GM18517 (cell line): ENCODE measurements around the gene C1QL1.
"Not testable (repeated sequence)": the region's sequence is repeated elsewhere in the genome, so short reads cannot be mapped to it uniquely, and the experiment has no call there.

Experiments used
- ATAC-seq: cut with Tn5 transposase; IDR thresholded peaks from one replicate; pipeline ENCODE4 v1.9.1; 2021; ENCODE audit warnings: mild to moderate bottlenecking, moderate library complexity; ENCODE audit not compliant: unreplicated experiment

C1QL1 gene

GRCh38 chr17:44965481-44966234 lies 2.4 kb downstream of the C1QL1 start:
- ATAC-seq = no peak

DNA sequence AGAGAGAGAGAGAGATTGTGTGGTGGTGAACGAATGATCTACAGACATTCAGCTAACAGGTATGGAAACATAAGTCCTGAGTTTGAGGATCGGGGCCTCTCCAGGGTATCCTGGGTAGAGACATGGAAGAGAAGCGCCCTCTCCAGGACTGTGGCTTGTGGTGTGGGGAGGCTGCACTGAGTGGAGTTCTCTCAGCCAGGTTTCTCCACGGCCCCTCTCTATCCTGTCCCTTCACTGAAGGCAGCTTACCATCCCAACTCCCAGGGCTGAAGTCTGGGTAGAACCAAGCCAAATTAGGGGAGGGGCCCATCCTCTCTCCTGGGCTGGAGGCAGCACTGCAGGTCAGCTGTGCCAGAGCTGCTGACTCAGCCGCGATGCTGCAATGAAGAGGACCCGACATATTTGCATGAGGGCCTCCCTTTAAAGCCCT lies 6.2 kb downstream of the C1QL1 start:
- no peak for ATAC-seq

GRCh38 chr17:44960691-44961090 lies 7.4 kb downstream of the C1QL1 start:
- ATAC-seq = no peak

DNA sequence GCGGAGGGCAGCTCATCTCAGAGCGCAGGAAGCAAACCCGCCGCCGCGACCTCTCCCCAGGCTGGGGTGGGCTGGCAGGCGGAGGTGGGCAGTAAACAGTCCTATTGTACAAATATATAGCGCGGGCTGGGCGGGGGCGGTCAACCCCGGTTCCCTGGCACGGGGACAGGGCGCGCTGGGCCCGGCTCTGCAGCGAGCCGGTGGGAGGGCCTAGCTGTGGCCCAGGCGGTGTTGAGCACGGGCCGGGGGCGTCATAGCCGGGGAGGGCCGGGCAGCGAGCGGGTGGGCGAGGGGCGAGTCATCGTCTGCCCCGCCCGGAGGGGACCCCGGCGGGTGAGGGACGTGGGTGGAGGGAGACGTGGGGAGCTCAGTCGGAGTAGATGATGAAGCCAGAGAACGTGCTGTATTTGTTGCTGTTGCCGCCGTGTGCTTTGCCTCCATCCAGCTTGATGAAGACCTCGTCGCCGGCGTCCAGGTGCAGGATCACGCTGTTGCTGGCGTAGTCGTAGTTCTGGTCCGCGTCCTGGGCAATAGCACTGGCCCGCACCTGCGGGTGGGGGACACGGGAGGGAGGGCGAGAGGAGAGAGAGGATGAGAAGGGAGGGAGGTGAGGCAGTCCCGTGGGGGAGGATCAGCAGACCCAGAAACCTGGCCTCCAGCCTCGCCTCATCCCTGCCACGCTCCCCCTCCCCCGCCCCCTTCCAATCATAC lies 8.1 kb downstream of the C1QL1 start:
- no peak for ATAC-seq

DNA sequence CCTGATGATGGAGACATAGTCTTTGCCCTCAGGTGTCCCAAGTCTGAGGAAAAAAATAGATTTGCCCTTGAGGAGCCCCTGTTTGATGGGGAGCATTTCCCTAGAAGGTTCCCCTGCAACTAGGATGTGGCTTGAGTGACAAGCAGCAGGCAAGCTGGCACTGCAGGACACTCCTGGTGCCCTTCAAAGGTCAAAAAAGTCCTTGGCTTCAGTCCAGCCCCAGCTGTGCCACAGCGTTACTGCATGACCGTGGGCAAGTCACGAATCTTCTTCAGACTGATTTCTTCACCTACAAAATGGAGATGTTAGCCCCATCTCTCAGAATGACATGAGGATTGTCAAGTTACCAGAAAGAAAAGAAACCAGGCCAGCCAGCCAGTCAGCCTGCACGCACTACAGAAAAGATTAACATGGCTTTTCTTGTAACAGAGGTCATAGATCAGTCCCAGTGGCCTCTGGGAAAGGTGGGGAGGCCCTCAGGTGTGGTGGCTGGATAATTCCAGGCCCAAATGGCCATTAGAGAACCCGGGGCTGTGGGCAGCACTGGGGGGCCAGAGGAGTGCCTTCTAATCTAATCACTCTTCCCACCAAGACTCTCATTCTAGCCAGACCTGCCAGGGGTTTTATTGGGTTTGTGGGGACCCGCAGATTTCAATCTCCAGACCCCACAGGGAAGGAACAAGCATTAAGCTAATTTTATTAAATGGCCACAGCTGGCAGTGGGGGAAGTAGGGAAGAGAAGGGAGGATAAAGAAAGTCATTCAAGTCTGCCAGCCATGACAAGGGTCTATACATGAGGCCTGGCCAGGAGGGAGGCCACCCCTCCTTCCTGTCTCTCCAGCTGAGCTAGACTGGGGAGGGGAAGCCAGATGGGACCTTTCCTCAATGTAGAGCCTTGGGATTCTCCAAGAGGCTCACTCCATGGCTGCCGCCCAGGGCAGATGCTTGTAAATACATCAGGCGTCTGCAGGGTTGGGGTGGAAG lies 10.8 kb downstream of the C1QL1 start:
- no peak for ATAC-seq

DNA sequence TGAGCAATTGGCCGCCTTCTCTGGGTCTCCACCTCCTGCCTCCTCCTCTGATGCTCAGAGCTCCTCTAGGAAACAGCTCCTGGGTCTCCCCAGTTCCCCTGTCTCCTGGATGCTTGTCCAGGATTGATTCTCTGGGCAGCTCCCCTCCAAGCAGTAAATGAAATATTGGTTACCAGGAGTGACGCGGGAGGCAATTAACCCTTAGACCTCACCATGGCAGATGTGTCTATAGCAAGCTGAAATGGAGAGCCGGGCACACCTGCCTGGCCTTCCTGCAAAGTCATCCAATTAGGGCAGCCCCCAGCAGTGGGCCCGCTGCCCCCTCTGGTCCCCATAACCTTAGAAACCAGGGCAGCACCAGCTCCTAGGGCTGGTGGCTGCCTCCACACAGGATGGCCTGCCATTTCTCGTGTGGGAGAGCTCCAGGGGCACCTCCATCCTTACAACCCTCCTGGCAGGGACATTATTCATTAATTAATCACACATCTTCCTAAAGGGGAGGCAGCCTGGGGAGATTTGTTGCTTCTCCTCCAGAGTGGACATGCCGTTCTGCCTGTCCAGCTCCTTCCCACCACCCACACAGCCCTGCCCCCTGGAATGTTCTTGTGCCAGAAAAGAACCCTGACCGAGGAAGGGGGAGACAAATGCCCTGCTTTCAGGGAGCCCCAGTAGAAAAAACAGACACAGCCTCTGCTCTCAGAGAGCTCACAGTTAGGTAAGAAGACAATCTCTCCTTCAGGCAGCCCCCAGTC lies 12.3 kb downstream of the C1QL1 start:
- no peak for ATAC-seq

GRCh38 chr17:44952946-44953475 lies 15.1 kb downstream of the C1QL1 start:
- no peak for ATAC-seq

GRCh38 chr17:44948315-44948795 lies 19.7 kb downstream of the C1QL1 start:
- ATAC-seq = no peak

GRCh38 chr17:44947461-44948314 lies 20.4 kb downstream of the C1QL1 start, which contains the start of gene KIF18B:
Gene KIF18B (minus strand): TSS chr17:44947773. CDS start chr17:44936344, 11,429 bp downstream.
- peak; percentile 91 for ATAC-seq

- ATAC-seq = not testable (repeated sequence)
These were observed 22.5 kb downstream of the C1QL1 start for GRCh38 chr17:44945652-44946051.

GRCh38 chr17:44942456-44942855 lies 25.6 kb downstream of the C1QL1 start:
- ATAC-seq = no peak

- ATAC-seq = no peak
These were observed 26.3 kb downstream of the C1QL1 start for GRCh38 chr17:44941712-44942331.

- no peak for ATAC-seq
These were observed 27.3 kb downstream of the C1QL1 start for GRCh38 chr17:44940768-44941167.

DNA sequence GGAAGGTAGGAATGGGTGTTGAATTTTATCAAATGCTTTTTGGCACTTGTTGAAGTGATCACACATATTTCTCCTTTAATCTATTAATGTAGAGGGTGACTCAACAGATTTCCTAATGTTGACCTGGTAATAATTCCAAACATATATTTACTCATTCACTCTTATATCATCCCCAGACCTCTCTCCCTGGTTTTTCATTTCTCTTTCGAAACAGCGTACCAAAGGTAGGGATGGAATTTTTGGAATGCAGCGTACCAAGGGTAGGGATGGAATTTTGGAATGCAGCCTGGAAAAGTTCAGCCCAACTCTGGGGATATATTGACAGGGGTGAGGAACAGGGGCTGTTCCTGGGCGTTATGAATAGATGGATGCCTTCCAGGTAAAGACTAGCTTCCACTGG lies 27.8 kb downstream of the C1QL1 start:
- ATAC-seq = no peak

- no peak for ATAC-seq
These were observed 33.0 kb downstream of the C1QL1 start for GRCh38 chr17:44935116-44935515.

- ATAC-seq = no peak
These were observed 33.4 kb downstream of the C1QL1 start for GRCh38 chr17:44934745-44935105.

GRCh38 chr17:44933824-44934744 lies 34.0 kb downstream of the C1QL1 start:
- ATAC-seq = no peak

- ATAC-seq = no peak
These were observed 35.4 kb downstream of the C1QL1 start for GRCh38 chr17:44932787-44933097.
